Measurements from ENCODE around the gene FAM20B. TPM values are rescaled to one million over a fixed set of nuclear protein-coding genes. Genes with fewer than 3 reads are reported as not detected.

FAM20B gene
- total and polyA plus RNA-seq, 4 donors = 33.1 to 59.0 (median 39.5) TPM

DNA sequence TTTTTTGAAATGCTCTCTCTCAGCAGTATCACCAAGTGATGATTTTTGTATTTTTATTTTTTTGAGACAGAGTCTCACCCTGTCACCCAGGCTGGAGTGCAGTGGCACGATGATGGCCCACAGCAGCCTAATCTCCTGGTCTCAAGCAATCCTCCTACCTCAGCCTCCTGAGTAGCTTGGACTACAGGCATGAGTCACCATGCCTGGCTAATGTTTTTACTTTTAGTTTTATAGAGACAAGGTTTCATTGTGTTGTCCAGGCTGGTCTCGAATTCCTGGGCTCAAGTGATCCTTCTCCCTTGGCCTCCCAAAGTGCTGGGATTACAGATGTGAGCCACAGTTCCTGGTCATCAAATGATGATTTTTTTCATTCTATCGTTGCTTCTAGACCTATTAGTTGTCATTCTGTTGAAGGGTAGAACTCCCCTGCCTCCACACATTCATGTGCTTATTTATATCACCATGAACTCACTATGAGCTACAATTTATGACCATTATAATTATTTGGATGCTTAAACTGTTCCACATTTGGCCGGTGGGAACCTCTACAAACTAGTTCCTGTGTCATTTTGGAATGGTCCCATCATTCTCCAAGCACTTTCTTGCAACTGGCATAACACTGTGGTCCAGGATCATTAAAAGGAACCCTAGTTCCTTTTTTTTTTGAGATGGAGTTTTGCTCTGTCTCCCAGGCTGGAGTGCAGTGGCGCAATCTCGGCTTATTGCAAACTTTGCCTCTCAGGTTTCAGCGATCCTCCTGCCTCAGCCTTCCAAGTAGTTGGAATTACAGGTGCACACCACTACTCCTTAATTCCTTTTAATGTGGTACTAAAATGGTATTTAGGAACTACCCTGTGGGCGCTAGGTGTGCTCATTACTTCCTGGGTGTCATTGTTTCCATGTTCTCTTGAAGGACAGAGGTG is 35.9 kb downstream of the FAM20B start:
- peaks cover 4% of the 10 kb centered on the region for H3K36me3 ChIP-seq (ENCODE audit: control insufficient read depth, insufficient read depth, low read length)
- H3K9me3 ChIP-seq (ENCODE audit: control insufficient read depth, insufficient read depth, low read length) = no peaks in the 10 kb centered on the region
- no peak overlapping the region for H3K4me3 ChIP-seq (ENCODE audit: low read depth, low read length)
- WGBS (ENCODE audit: insufficient coverage) = no CpG with 5 or more reads among the region's 8 CpGs
- H3K4me1 ChIP-seq (ENCODE audit: control insufficient read depth, insufficient read depth, low read length) = no peaks in the 10 kb centered on the region
- H3K27me3 ChIP-seq (ENCODE audit: control insufficient read depth, insufficient read depth, low read length) = no peaks in the 10 kb centered on the region
- no peak overlapping the region for H3K27ac ChIP-seq (ENCODE audit: low read depth, low read length)
- no peak for DNase-seq (ENCODE audit: low read depth in 4 of 6, low spot score in 6 of 6)

DNA sequence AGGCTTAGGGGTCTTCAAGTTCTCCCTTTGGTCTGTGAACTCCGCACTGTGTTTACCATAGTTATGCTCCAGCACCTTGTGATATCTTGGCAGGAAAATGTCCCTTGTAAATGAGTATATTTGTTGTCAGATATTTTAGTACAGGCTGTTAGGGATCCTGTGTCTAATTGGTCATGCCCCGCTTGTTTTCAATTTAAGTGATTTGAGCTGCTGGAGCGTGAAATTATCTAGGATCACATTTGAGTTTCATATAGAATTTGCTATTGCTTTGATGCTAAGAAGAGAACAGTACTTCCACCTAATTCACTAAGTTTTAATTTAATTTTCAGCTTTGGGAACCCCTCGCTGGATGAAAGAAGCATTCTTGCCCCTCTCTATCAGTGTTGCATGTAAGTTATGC is 40.8 kb downstream of the FAM20B start:
- Histone ChIP-seq H3K4me1 (ENCODE audit: control insufficient read depth, insufficient read depth, low read length) (no peaks in the 10 kb centered on the region), H3K27me3 (ENCODE audit: control insufficient read depth, insufficient read depth, low read length) (no peaks in the 10 kb centered on the region), H3K36me3 (ENCODE audit: control insufficient read depth, insufficient read depth, low read length) (peaks cover 17% of the 10 kb centered on the region), H3K27ac (ENCODE audit: low read depth, low read length) (no peak overlapping the region), H3K4me3 (ENCODE audit: low read depth, low read length) (no peak overlapping the region), H3K9me3 (ENCODE audit: control insufficient read depth, insufficient read depth, low read length) (no peaks in the 10 kb centered on the region)
- peak in 1 of 6 donors; percentile 50 for DNase-seq (ENCODE audit: low read depth in 4 of 6, low spot score in 6 of 6)
- WGBS (ENCODE audit: insufficient coverage) = 83% methylated on average over 2 of the region's 4 CpGs

DNA sequence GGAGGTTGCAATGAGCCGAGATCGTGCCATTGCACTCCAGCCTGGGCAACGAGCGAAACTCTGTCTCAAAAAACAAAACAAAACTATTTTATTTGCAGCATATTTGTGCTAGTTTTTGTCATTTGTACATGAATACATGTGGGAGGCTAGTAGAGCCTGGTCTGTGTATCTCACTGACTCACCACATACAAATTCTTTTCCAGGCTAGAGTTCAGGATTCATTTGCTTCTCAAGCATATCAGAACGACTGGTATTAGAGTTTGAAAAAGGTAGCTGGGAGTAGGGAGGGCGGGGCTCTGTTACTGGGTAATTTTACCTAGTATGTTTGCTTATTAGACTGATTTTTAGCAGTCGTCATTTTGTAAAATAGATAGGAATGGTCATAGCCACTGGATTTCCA is 51.7 kb downstream of the FAM20B start:
- DNase-seq (ENCODE audit: low read depth in 4 of 6, low spot score in 6 of 6) = no peak
- 100% methylated on average over 2 of the region's 7 CpGs for whole genome bisulfite sequencing (ENCODE audit: insufficient coverage)
- Histone ChIP-seq H3K27me3 (ENCODE audit: control insufficient read depth, insufficient read depth, low read length) (no peaks in the 10 kb centered on the region), H3K27ac (ENCODE audit: low read depth, low read length) (no peak overlapping the region), H3K4me1 (ENCODE audit: control insufficient read depth, insufficient read depth, low read length) (peaks cover 8% of the 10 kb centered on the region), H3K9me3 (ENCODE audit: control insufficient read depth, insufficient read depth, low read length) (no peaks in the 10 kb centered on the region), H3K36me3 (ENCODE audit: control insufficient read depth, insufficient read depth, low read length) (peaks cover 2% of the 10 kb centered on the region), H3K4me3 (ENCODE audit: low read depth, low read length) (no peak overlapping the region)

GRCh38 chr1:179079113-179079761 is 53.5 kb downstream of the FAM20B start:
- no peak overlapping the region for H3K27ac ChIP-seq (ENCODE audit: low read depth, low read length)
- 10% methylated on average over 2 of the region's 18 CpGs for WGBS (ENCODE audit: insufficient coverage)
- H3K4me3 ChIP-seq (ENCODE audit: low read depth, low read length) = no peak overlapping the region
- DNase-seq (ENCODE audit: low read depth in 4 of 6, low spot score in 6 of 6) = peak; percentile 41 to 94 (median 63)
- H3K27me3 ChIP-seq (ENCODE audit: control insufficient read depth, insufficient read depth, low read length) = no peaks in the 10 kb centered on the region
- H3K4me1 ChIP-seq (ENCODE audit: control insufficient read depth, insufficient read depth, low read length) = peaks cover 20% of the 10 kb centered on the region
- H3K36me3 ChIP-seq (ENCODE audit: control insufficient read depth, insufficient read depth, low read length) = peaks cover 2% of the 10 kb centered on the region
- H3K9me3 ChIP-seq (ENCODE audit: control insufficient read depth, insufficient read depth, low read length) = no peaks in the 10 kb centered on the region

DNA sequence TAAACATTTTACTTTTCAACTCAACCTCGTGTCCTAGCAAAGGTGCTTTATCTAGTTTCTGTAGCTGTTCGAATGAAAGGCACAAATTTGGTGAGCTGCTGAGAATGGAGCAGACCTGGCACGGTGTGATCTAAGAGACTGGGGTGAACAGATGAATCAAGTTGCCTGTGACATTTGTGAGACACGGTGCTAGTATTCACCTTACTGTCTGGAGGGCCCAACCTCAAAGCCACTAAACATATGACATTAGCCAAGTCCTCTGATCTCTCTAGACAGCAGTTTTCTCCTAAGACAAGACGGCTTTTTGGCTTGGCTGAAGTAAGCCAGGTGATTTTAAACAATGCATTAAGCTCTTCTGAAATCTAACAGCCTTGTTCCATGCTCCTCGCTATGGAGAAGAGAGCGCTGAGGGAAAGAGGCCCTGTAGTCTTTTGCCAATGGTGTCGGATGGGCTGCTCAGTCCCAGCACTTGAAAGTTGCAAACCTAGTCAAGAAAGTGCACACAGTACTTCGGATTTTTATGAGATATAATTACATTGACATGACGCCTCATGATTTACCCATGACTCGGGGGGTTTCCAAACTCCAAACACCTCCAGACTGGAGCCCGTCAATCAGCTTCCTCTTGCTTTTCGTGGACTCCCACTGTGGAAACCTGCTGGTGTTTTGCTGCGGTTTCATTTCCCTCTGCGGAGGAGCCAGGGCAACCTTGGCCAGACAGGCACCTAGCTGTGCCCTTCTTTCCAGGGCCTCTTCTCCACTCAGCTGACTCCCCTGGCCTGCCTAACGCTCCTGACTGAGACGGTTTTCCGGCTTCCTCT is 55.4 kb downstream of the FAM20B start:
- 41% methylated on average over 13 of the region's 18 CpGs for WGBS (ENCODE audit: insufficient coverage)
- peaks cover 14% of the 10 kb centered on the region for H3K36me3 ChIP-seq (ENCODE audit: control insufficient read depth, insufficient read depth, low read length)
- no peaks in the 10 kb centered on the region for H3K9me3 ChIP-seq (ENCODE audit: control insufficient read depth, insufficient read depth, low read length)
- H3K27me3 ChIP-seq (ENCODE audit: control insufficient read depth, insufficient read depth, low read length) = no peaks in the 10 kb centered on the region
- H3K4me3 ChIP-seq (ENCODE audit: low read depth, low read length) = peak overlapping the region; percentile 73
- H3K27ac ChIP-seq (ENCODE audit: low read depth, low read length) = peak overlapping the region; percentile 67
- H3K4me1 ChIP-seq (ENCODE audit: control insufficient read depth, insufficient read depth, low read length) = peaks cover 20% of the 10 kb centered on the region
- no peak for DNase-seq (ENCODE audit: low read depth in 4 of 6, low spot score in 6 of 6)

GRCh38 chr1:179081687-179082332 is 56.1 kb downstream of the FAM20B start, which contains the start of gene TOR3A:
Gene TOR3A, plus strand, starts transcription at chr1:179082070. Its CDS starts 59 bp downstream, at chr1:179082129.
- Histone ChIP-seq H3K4me1 (ENCODE audit: control insufficient read depth, insufficient read depth, low read length) (peaks cover 20% of the 10 kb centered on the region), H3K9me3 (ENCODE audit: control insufficient read depth, insufficient read depth, low read length) (no peaks in the 10 kb centered on the region), H3K27ac (ENCODE audit: low read depth, low read length) (peak within 1 kb of the TSS; percentile 67), H3K4me3 (ENCODE audit: low read depth, low read length) (peak within 1 kb of the TSS; percentile 73), H3K36me3 (ENCODE audit: control insufficient read depth, insufficient read depth, low read length) (peaks cover 18% of the 10 kb centered on the region), H3K27me3 (ENCODE audit: control insufficient read depth, insufficient read depth, low read length) (no peaks in the 10 kb centered on the region)
- DNase-seq (ENCODE audit: low read depth in 4 of 6, low spot score in 6 of 6) = peak; percentile 53 to 94 (median 70)
- under 1% methylated on average over 51 of the region's 51 CpGs for WGBS (ENCODE audit: insufficient coverage)

DNA sequence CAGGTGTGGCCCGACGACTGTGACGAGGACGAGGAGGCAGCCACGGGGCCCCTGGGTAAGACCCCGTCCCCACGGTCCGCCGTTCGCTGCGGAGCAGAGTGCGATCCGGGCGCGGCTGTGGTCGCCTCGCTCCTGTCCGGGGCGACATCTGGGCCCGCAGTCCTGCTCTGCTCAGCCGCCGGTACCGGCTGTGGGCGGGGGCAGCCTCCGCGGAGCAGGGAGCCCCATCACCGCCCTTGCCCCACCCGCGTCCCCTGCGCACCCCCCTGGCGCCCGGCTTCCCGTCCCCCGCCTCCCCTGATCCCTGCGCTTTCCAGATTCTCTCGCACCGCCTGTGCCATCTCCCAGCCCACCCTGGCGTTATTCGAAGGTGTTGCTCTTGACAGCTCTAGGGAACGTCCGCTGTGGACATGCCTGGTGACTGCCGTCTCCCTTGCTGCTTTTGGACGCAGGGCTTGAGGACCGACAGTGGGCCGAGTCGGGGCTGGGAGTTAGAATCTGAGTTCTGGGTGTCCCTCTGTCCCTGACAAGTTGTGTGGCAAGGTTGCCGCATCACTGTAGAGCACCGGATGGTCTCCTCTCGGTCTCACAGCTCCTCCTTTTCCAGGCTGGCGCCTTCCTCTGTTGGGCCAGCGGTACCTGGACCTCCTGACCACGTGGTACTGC is 56.8 kb downstream of the FAM20B start:
- Histone ChIP-seq H3K4me3 (ENCODE audit: low read depth, low read length) (peak overlapping the region; percentile 73), H3K27ac (ENCODE audit: low read depth, low read length) (no peak overlapping the region)
- WGBS (ENCODE audit: insufficient coverage) = 0% methylated on average over 51 of the region's 52 CpGs

DNA sequence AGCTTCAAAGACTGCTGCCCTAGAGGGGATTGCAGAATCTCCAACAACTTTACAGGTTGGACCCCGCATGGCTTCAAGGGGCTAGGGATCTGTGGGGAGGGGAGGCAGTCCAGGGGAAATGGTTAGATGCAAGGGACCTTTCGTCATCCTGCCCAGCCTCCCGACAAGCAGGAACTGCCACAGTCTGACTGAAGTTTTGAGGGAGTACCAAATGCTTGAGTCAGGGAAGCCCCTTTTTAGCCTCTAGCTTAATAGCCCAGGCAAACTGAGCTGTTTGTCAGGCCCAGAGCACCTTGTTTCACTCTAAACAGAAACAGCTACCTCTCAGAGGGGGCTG is 57.3 kb downstream of the FAM20B start:
- 0% methylated on average over 1 of the region's 3 CpGs for WGBS (ENCODE audit: insufficient coverage)
- peaks cover 20% of the 10 kb centered on the region for H3K4me1 ChIP-seq (ENCODE audit: control insufficient read depth, insufficient read depth, low read length)
- H3K36me3 ChIP-seq (ENCODE audit: control insufficient read depth, insufficient read depth, low read length) = peaks cover 26% of the 10 kb centered on the region
- no peaks in the 10 kb centered on the region for H3K27me3 ChIP-seq (ENCODE audit: control insufficient read depth, insufficient read depth, low read length)
- DNase-seq (ENCODE audit: low read depth in 4 of 6, low spot score in 6 of 6) = no peak
- H3K27ac ChIP-seq (ENCODE audit: low read depth, low read length) = no peak overlapping the region
- H3K9me3 ChIP-seq (ENCODE audit: control insufficient read depth, insufficient read depth, low read length) = no peaks in the 10 kb centered on the region
- peak overlapping the region; percentile 73 for H3K4me3 ChIP-seq (ENCODE audit: low read depth, low read length)

More for the DNA sequence above, 56.8 kb downstream of the FAM20B start:
- H3K27me3 ChIP-seq (ENCODE audit: control insufficient read depth, insufficient read depth, low read length) = no peaks in the 10 kb centered on the region
- H3K9me3 ChIP-seq (ENCODE audit: control insufficient read depth, insufficient read depth, low read length) = no peaks in the 10 kb centered on the region
- peaks cover 20% of the 10 kb centered on the region for H3K4me1 ChIP-seq (ENCODE audit: control insufficient read depth, insufficient read depth, low read length)
- H3K36me3 ChIP-seq (ENCODE audit: control insufficient read depth, insufficient read depth, low read length) = peaks cover 21% of the 10 kb centered on the region
- peak in 4 of 6 donors; percentile 5 to 63 (median 46) for DNase-seq (ENCODE audit: low read depth in 4 of 6, low spot score in 6 of 6)

Data from spinal cord (tissue), 10 donors.